Calu3 (cell line): ENCODE measurements around the gene KLF18. TPM values are rescaled to one million over a fixed set of nuclear protein-coding genes. Genes with fewer than 3 reads are reported as not detected.

Source experiments
- BruUV-seq: library from RNA; stranded (reverse); fragments of 400-500 nt; replicated peaks from 2 replicates; lab custom pipeline; 2021; lab: Mats Ljungman, UMichigan
- CTCF ChIA-PET: fragments of 300-600 bp; sonication (Branson Sonifier 250); formaldehyde crosslinking; loops from one replicate; lab custom pipeline; 2022; ENCODE audit warnings: antibody characterized with exemption; lab: Charles Lee
- DNase-seq: peaks from one replicate; pipeline ENCODE4 v3.0.0; 2022
- H3K27ac Mint-ChIP-seq: one replicate; pipeline ENCODE4 v1.8.0; 2022; ENCODE audit warnings: mixed read lengths; ENCODE audit not compliant: unreplicated experiment
- H3K27me3 Mint-ChIP-seq: one replicate; pipeline ENCODE4 v1.8.0; 2022; ENCODE audit warnings: mixed read lengths; ENCODE audit not compliant: unreplicated experiment
- H3K36me3 Mint-ChIP-seq: one replicate; pipeline ENCODE4 v1.8.0; 2022; ENCODE audit warnings: mild to moderate bottlenecking, moderate library complexity, mixed read lengths; ENCODE audit not compliant: insufficient read depth, unreplicated experiment
- H3K4me1 Mint-ChIP-seq: one replicate; pipeline ENCODE4 v1.8.0; 2022; ENCODE audit warnings: mild to moderate bottlenecking, low read depth, mixed read lengths; ENCODE audit not compliant: unreplicated experiment
- H3K4me3 Mint-ChIP-seq: one replicate; pipeline ENCODE4 v1.8.0; 2022; ENCODE audit warnings: mild to moderate bottlenecking, low read depth, moderate library complexity, mixed read lengths; ENCODE audit not compliant: unreplicated experiment
- H3K9me3 Mint-ChIP-seq: one replicate; pipeline ENCODE4 v1.8.0; 2022; ENCODE audit warnings: low read depth, mixed read lengths; ENCODE audit not compliant: unreplicated experiment
- intact Hi-C: fragments of 100-400 bp; cut with micrococcal nuclease; formaldehyde crosslinking; loops from one replicate; pipeline ENCODE4 v1.10.0; 2022; ENCODE audit not compliant: unreplicated experiment
- total RNA-seq: library from RNA; stranded (reverse); gene quantifications from 2 replicates; pipeline ENCODE4 v1.2.3, GENCODE V29; 2022
- TF ChIP-seq, protein P1 (sequence below): fragments of 200-600 bp; IDR thresholded peaks from one replicate; pipeline ENCODE4 v1.8.0; 2022; ENCODE audit warnings: antibody characterized with exemption; ENCODE audit not compliant: unreplicated experiment

Gene KLF18
- total RNA-seq, 1 experiment from 2014 or later = not detected

DNA sequence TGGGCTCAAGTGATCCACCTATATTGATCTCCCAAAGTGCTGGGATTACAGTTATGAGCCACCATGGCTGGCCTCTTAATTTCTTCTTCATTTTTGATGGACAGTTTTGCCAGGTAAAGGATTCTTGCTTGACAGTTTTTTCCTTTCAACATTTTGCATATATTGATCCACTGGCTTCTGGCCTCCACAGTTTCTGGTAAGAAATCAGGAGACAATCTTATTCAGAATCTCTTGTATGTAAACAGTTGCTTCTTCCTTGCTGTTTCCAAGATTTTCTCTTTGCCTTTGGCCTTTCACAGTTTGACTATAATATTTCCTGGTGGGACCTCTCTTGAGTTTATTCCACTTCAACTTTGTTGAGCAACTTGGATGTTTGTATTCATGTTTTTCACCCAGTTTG lies 20.1 kb upstream of the KLF18 start:
- Mint-ChIP-seq H3K9me3 (no peaks in the 10 kb centered on the region), H3K4me3 (no peak overlapping the region), H3K27me3 (no peaks in the 10 kb centered on the region), H3K4me1 (no peaks in the 10 kb centered on the region), H3K36me3 (no peaks in the 10 kb centered on the region), H3K27ac (no peak overlapping the region)
- intact Hi-C loops = no loop called here
- TF ChIP-seq, protein P1, sequence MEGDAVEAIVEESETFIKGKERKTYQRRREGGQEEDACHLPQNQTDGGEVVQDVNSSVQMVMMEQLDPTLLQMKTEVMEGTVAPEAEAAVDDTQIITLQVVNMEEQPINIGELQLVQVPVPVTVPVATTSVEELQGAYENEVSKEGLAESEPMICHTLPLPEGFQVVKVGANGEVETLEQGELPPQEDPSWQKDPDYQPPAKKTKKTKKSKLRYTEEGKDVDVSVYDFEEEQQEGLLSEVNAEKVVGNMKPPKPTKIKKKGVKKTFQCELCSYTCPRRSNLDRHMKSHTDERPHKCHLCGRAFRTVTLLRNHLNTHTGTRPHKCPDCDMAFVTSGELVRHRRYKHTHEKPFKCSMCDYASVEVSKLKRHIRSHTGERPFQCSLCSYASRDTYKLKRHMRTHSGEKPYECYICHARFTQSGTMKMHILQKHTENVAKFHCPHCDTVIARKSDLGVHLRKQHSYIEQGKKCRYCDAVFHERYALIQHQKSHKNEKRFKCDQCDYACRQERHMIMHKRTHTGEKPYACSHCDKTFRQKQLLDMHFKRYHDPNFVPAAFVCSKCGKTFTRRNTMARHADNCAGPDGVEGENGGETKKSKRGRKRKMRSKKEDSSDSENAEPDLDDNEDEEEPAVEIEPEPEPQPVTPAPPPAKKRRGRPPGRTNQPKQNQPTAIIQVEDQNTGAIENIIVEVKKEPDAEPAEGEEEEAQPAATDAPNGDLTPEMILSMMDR = no peak
- no TSS peak for BruUV-seq
- DNase-seq = no peak
- CTCF ChIA-PET = no interaction called here

GRCh38 chr1:44158871-44159270 lies 17.4 kb upstream of the KLF18 start:
- CTCF ChIA-PET = no interaction called here
- DNase-seq = no peak
- peaks cover 9% of the 10 kb centered on the region for H3K36me3 Mint-ChIP-seq
- no peak overlapping the region for H3K4me3 Mint-ChIP-seq
- H3K27ac Mint-ChIP-seq = no peak overlapping the region
- no peaks in the 10 kb centered on the region for H3K27me3 Mint-ChIP-seq
- TF ChIP-seq, protein P1 = no peak
- intact Hi-C loops = no loop called here
- H3K9me3 Mint-ChIP-seq = no peaks in the 10 kb centered on the region
- BruUV-seq = no TSS peak
- H3K4me1 Mint-ChIP-seq = peaks cover 18% of the 10 kb centered on the region

GRCh38 chr1:44157903-44158302 lies 16.5 kb upstream of the KLF18 start:
- CTCF ChIA-PET = no interaction called here
- Mint-ChIP-seq H3K4me1 (peaks cover 20% of the 10 kb centered on the region), H3K36me3 (peaks cover 9% of the 10 kb centered on the region), H3K4me3 (no peak overlapping the region), H3K27ac (no peak overlapping the region), H3K9me3 (no peaks in the 10 kb centered on the region), H3K27me3 (no peaks in the 10 kb centered on the region)
- no TSS peak for BruUV-seq
- intact Hi-C loops = no loop called here
- no peak for DNase-seq
- TF ChIP-seq, protein P1 = no peak

GRCh38 chr1:44154049-44154448 lies 12.6 kb upstream of the KLF18 start:
- Mint-ChIP-seq H3K27ac (peak overlapping the region; percentile 85), H3K9me3 (no peaks in the 10 kb centered on the region), H3K36me3 (peaks cover 9% of the 10 kb centered on the region), H3K4me3 (no peak overlapping the region), H3K27me3 (no peaks in the 10 kb centered on the region), H3K4me1 (peaks cover 20% of the 10 kb centered on the region)
- peak; percentile 35 for DNase-seq
- BruUV-seq = no TSS peak
- intact Hi-C loops = no loop called here
- TF ChIP-seq, protein P1 = no peak
- CTCF ChIA-PET = interaction anchor here (1.4 kb wide), 1 partner anchor 106 kb away, joined by 3 read pairs; no protein-coding TSS in a partner anchor
